Tibial artery (tissue), 4 donors: ENCODE measurements around the gene MTHFS.

ENCODE experiments used
- DNase-seq, 2 donors: peaks; one replicate each; pipeline ENCODE4 v3.0.0-alpha.2; 2019
- H3K27ac ChIP-seq, 2 donors: fragments of 200-600 bp; sonication (generic) in 1 of 2; 1 replicate in 1 of 2; 2 replicates in 1 of 2; pipeline ENCODE4 v1.5.1; 2018 to 2019; ENCODE audit warnings: mild to moderate bottlenecking in 1 of 2
- H3K27me3 ChIP-seq, 2 donors: fragments of 200-600 bp; sonication (generic) in 1 of 2; one replicate each; pipeline versions ENCODE4 v1.5.1 to v1.6.0; 2016 to 2019
- H3K36me3 ChIP-seq, 3 donors: fragments of 200-600 bp; sonication (generic) in 2 of 3; one replicate each; pipeline ENCODE4 v1.5.1; 2016 to 2019; ENCODE audit warnings: mild to moderate bottlenecking in 2 of 3
- H3K4me1 ChIP-seq, 4 donors: fragments of 200-600 bp; sonication (generic) in 2 of 4; 1 replicate in 3 of 4; 2 replicates in 1 of 4; pipeline ENCODE4 v1.5.1; 2016 to 2019
- H3K4me3 ChIP-seq, 2 donors: fragments of 200-600 bp; sonication (generic) in 1 of 2; 1 replicate in 1 of 2; 2 replicates in 1 of 2; pipeline ENCODE4 v1.5.1; 2018 to 2019; ENCODE audit warnings: mild to moderate bottlenecking in 2 of 2
- H3K9me3 ChIP-seq, 3 donors: fragments of 200-600 bp; sonication (generic) in 1 of 3; one replicate each; pipeline ENCODE4 v1.5.1; 2016 to 2019
- CTCF ChIP-seq, 2 experiments: fragments of 200-600 bp in 1 of 2; fragments of 450-650 bp in 1 of 2; IDR thresholded peaks; one replicate each; pipeline ENCODE4 v1.5.1; 2017 to 2019; ENCODE audit warnings: antibody characterized with exemption in 2 of 2, mild to moderate bottlenecking in 1 of 2, moderate library complexity in 1 of 2
- intact Hi-C: fragments of 100-400 bp; cut with DNase I; formaldehyde crosslinking; loops from one replicate; pipeline ENCODE4 v1.15.0; 2023; ENCODE audit warnings: low total_unique reads

Gene MTHFS

GRCh38 chr15:79849789-79850188 lies 47.0 kb downstream of the MTHFS start:
- peak in 1 of 2 experiments; percentile 25 for TF ChIP-seq CTCF (IDR thresholded peaks at IDR 0.05)
- Histone ChIP-seq H3K4me3 (no peak overlapping the region), H3K27ac (no peak overlapping the region), H3K36me3 (peaks cover 0 to 36% (median 0%) of the 10 kb centered on the region in 3 donors), H3K9me3 (no peaks in the 10 kb centered on the region), H3K4me1 (no peaks in the 10 kb centered on the region), H3K27me3 (no peaks in the 10 kb centered on the region)
- intact Hi-C loops: no loop called here
- no peak for DNase-seq

GRCh38 chr15:79846539-79846938 lies 50.3 kb downstream of the MTHFS start:
- DNase-seq: no peak
- H3K4me3 ChIP-seq: no peak overlapping the region
- H3K36me3 ChIP-seq: peaks cover 0 to 40% (median 0%) of the 10 kb centered on the region in 3 donors
- no peaks in the 10 kb centered on the region for H3K27me3 ChIP-seq
- H3K4me1 ChIP-seq: no peaks in the 10 kb centered on the region
- H3K27ac ChIP-seq: no peak overlapping the region
- no peak for TF ChIP-seq CTCF (IDR thresholded peaks at IDR 0.05)
- intact Hi-C loops: no loop called here
- no peaks in the 10 kb centered on the region for H3K9me3 ChIP-seq

- Histone ChIP-seq H3K36me3 (peaks cover 0 to 44% (median 0%) of the 10 kb centered on the region in 3 donors), H3K9me3 (no peaks in the 10 kb centered on the region), H3K27me3 (no peaks in the 10 kb centered on the region), H3K27ac (no peak overlapping the region), H3K4me1 (no peaks in the 10 kb centered on the region), H3K4me3 (no peak overlapping the region)
- DNase-seq: no peak
- no peak for TF ChIP-seq CTCF (IDR thresholded peaks at IDR 0.05)
- intact Hi-C loops: no loop called here
Measured at GRCh38 chr15:79844221-79844620, 52.6 kb downstream of the MTHFS start.

- no peaks in the 10 kb centered on the region for H3K9me3 ChIP-seq
- intact Hi-C loops: no loop called here
- no peak overlapping the region for H3K4me3 ChIP-seq
- H3K36me3 ChIP-seq: peaks cover 0 to 40% (median 0%) of the 10 kb centered on the region in 3 donors
- no peak for DNase-seq
- H3K4me1 ChIP-seq: no peaks in the 10 kb centered on the region
- no peak for TF ChIP-seq CTCF (IDR thresholded peaks at IDR 0.05)
- H3K27ac ChIP-seq: no peak overlapping the region
- no peaks in the 10 kb centered on the region for H3K27me3 ChIP-seq
Measured at GRCh38 chr15:79837846-79838245, 59.0 kb downstream of the MTHFS start.

- no peak for TF ChIP-seq CTCF (IDR thresholded peaks at IDR 0.05)
- no peaks in the 10 kb centered on the region for H3K9me3 ChIP-seq
- H3K4me1 ChIP-seq: no peaks in the 10 kb centered on the region
- no peak overlapping the region for H3K27ac ChIP-seq
- intact Hi-C loops: no loop called here
- no peak overlapping the region for H3K4me3 ChIP-seq
- H3K27me3 ChIP-seq: no peaks in the 10 kb centered on the region
- DNase-seq: no peak
- H3K36me3 ChIP-seq: peaks cover 0 to 32% (median 3%) of the 10 kb centered on the region in 3 donors
Measured at GRCh38 chr15:79834495-79834894, 62.3 kb downstream of the MTHFS start.
